CD4-positive, alpha-beta T cell (primary cell): ENCODE data around the gene KLF13. TPM values are rescaled to one million over a fixed set of nuclear protein-coding genes. Genes with fewer than 3 reads are reported as not detected.
A peak's percentile ranks its signal among the peaks of the same experiment; 100 is the strongest.
"Not testable (repeated sequence)": the region's sequence is repeated elsewhere in the genome, so short reads cannot be mapped to it uniquely, and the experiment has no call there.

Experiments
- ATAC-seq: fragments of 200-7000 bp; cut with Tn5 transposase; one replicate; pipeline ENCODE4 v1.10.0; 2022; ENCODE audit warnings: mild to moderate bottlenecking; ENCODE audit not compliant: poor library complexity
- CTCF ChIA-PET: fragments of 350-600 bp; sonication (Branson Sonifier 250); formaldehyde crosslinking; loops from one replicate; lab custom pipeline; 2021; ENCODE audit warnings: antibody characterized with exemption, inconsistent platforms; lab: Charles Lee
- POLR2A ChIA-PET: fragments of 350-600 bp; sonication (Branson Sonifier 250); formaldehyde crosslinking; loops from one replicate; lab custom pipeline; 2021; ENCODE audit warnings: antibody characterized with exemption, inconsistent platforms; lab: Charles Lee
- DNase-seq, 14 experiments: peaks; one replicate each; pipeline ENCODE4 v3.0.0-alpha.2; 2013 to 2020; ENCODE audit warnings: mixed read lengths in 2 of 14
- H3K27ac ChIP-seq, 2 donors: one replicate each; pipeline versions ENCODE4 v1.5.1 to v1.7.0; 2013; ENCODE audit warnings: low read length in 2 of 2, low read depth in 1 of 2, mild to moderate bottlenecking in 1 of 2
- H3K27me3 ChIP-seq, 2 experiments: 1 replicate in 1 of 2; 2 replicates in 1 of 2; pipeline versions ENCODE4 v1.6.1 to v1.7.0; 2013; ENCODE audit warnings: low read length in 2 of 2, control low read depth in 1 of 2, mild to moderate bottlenecking in 1 of 2, moderate library complexity in 1 of 2; ENCODE audit not compliant: insufficient read depth in 2 of 2, control insufficient read depth in 1 of 2
- H3K36me3 ChIP-seq: one replicate; pipeline ENCODE4 v1.6.1; 2013; ENCODE audit warnings: low read length, control low read depth; ENCODE audit not compliant: insufficient read depth
- H3K4me1 ChIP-seq: one replicate; pipeline ENCODE4 v1.6.1; 2013; ENCODE audit warnings: low read length, control low read depth; ENCODE audit not compliant: insufficient read depth
- H3K4me3 ChIP-seq: one replicate; pipeline ENCODE4 v1.5.1; 2013; ENCODE audit warnings: mild to moderate bottlenecking, low read length, moderate library complexity
- H3K9me3 ChIP-seq, 2 experiments: 1 replicate in 1 of 2; 2 replicates in 1 of 2; pipeline versions ENCODE4 v1.6.1 to v1.7.0; 2013; ENCODE audit warnings: low read length in 2 of 2, mild to moderate bottlenecking in 2 of 2, control low read depth in 1 of 2, moderate library complexity in 1 of 2; ENCODE audit not compliant: control insufficient read depth in 1 of 2, insufficient read depth in 1 of 2
- H3K27ac Mint-ChIP-seq: one replicate; pipeline ENCODE4 v1.8.0; 2020; ENCODE audit warnings: mixed read lengths
- H3K27me3 Mint-ChIP-seq: one replicate; pipeline ENCODE4 v1.8.0; 2021; ENCODE audit warnings: mixed read lengths
- H3K36me3 Mint-ChIP-seq: one replicate; pipeline ENCODE4 v1.8.0; 2021; ENCODE audit warnings: low read depth, mixed read lengths
- H3K4me1 Mint-ChIP-seq: one replicate; pipeline ENCODE4 v1.8.0; 2021; ENCODE audit warnings: low read depth, mixed read lengths
- H3K4me3 Mint-ChIP-seq: one replicate; pipeline ENCODE4 v1.8.0; 2020; ENCODE audit warnings: mild to moderate bottlenecking, mixed read lengths
- H3K9me3 Mint-ChIP-seq: one replicate; pipeline ENCODE4 v1.8.0; 2020; ENCODE audit warnings: mixed read lengths
- CTCF ChIP-seq: fragments of 200-600 bp; IDR thresholded peaks from one replicate; pipeline ENCODE4 v1.8.0; 2022; ENCODE audit warnings: antibody characterized with exemption, mild to moderate bottlenecking
- intact Hi-C, 2 experiments: fragments of 100-400 bp; cut with DNase I in 1 of 2; cut with micrococcal nuclease in 1 of 2; formaldehyde crosslinking; loops; one replicate each; pipeline versions ENCODE4 v1.15.1 to v1.9.0; 2023 to 2025; cut with DNase I, micrococcal nuclease
- total RNA-seq, 174 experiments: library from RNA in 2 of 174; stranded (reverse) in 2 of 174; gene quantifications; one replicate each; pipeline ENCODE4 v1.2.3 and lab custom pipeline; 2021 to 2026

Gene KLF13
- total RNA-seq, 2 experiments from 2014 or later, result 284 to 308 TPM

- H3K9me3 ChIP-seq, result no peaks in the 10 kb centered on the region
- TF ChIP-seq CTCF, result no peak
- Mint-ChIP-seq H3K9me3 (no peaks in the 10 kb centered on the region), H3K27me3 (no peaks in the 10 kb centered on the region), H3K27ac (peak overlapping the region; percentile 90), H3K36me3 (peaks cover 72% of the 10 kb centered on the region), H3K4me1 (peaks cover 97% of the 10 kb centered on the region), H3K4me3 (peak overlapping the region; percentile 85)
- ATAC-seq, result no peak
- ChIA-PET POLR2A (interaction anchor here (0.9 to 25.4 kb wide), 7 partner anchors 9 to 136 kb away, joined by 3 to 566 read pairs (median 5); partner anchors contain the start of gene KLF13), CTCF (interaction anchor here (1.6 to 2.3 kb wide), 3 partner anchors 13 to 136 kb away, joined by 4 to 8 read pairs (median 7); no protein-coding TSS in a partner anchor)
- intact Hi-C loops, result loop anchor here in 1 of 2 experiments (5.0 kb wide), 1 partner anchor 50 kb away; no protein-coding TSS in a partner anchor
- H3K4me1 ChIP-seq, result peaks cover 100% of the 10 kb centered on the region
- peaks cover 44% of the 10 kb centered on the region for H3K36me3 ChIP-seq
- peak overlapping the region; percentile 78 to 93 for H3K27ac ChIP-seq
- H3K27me3 ChIP-seq, result no peaks in the 10 kb centered on the region
- no peak for DNase-seq
- H3K4me3 ChIP-seq, result peak overlapping the region; percentile 21
Observed at GRCh38 chr15:31352339-31352751, 25.7 kb downstream of the KLF13 start.

- Mint-ChIP-seq H3K9me3 (no peaks in the 10 kb centered on the region), H3K4me3 (peak overlapping the region; percentile 85), H3K27me3 (no peaks in the 10 kb centered on the region), H3K27ac (peak overlapping the region; percentile 90), H3K36me3 (peaks cover 68% of the 10 kb centered on the region), H3K4me1 (peaks cover 97% of the 10 kb centered on the region)
- H3K27ac ChIP-seq, result peak overlapping the region; percentile 78 to 93
- DNase-seq, result peak in 6 of 14 experiments; percentile 48 to 77 (median 64)
- TF ChIP-seq CTCF, result no peak
- peak; percentile 57 for ATAC-seq
- POLR2A ChIA-PET, result interaction anchor here (0.9 to 25.4 kb wide), 10 partner anchors 8 to 135 kb away, joined by 3 to 566 read pairs (median 4); partner anchors contain the start of gene KLF13
- H3K36me3 ChIP-seq, result peaks cover 41% of the 10 kb centered on the region
- no peaks in the 10 kb centered on the region for H3K27me3 ChIP-seq
- CTCF ChIA-PET, result interaction anchor here (0.7 to 2.3 kb wide), 6 partner anchors 9 to 135 kb away, joined by 3 to 8 read pairs (median 4); partner anchors contain the start of gene KLF13
- H3K4me3 ChIP-seq, result peak overlapping the region; percentile 21
- no peaks in the 10 kb centered on the region for H3K9me3 ChIP-seq
- H3K4me1 ChIP-seq, result peaks cover 100% of the 10 kb centered on the region
- intact Hi-C loops, result loop anchor here in 1 of 2 experiments (1.0 to 5.0 kb wide), 2 partner anchors 8 to 51 kb away; no protein-coding TSS in a partner anchor
Observed at GRCh38 chr15:31352911-31353811, 26.5 kb downstream of the KLF13 start.

GRCh38 chr15:31353931-31354330 is 27.3 kb downstream of the KLF13 start:
- Histone ChIP-seq H3K9me3 (no peaks in the 10 kb centered on the region), H3K4me3 (peak overlapping the region; percentile 21), H3K27me3 (no peaks in the 10 kb centered on the region), H3K36me3 (peaks cover 40% of the 10 kb centered on the region), H3K27ac (peak overlapping the region; percentile 78 to 93), H3K4me1 (peaks cover 99% of the 10 kb centered on the region)
- Mint-ChIP-seq H3K4me3 (peak overlapping the region; percentile 85), H3K9me3 (no peaks in the 10 kb centered on the region), H3K27ac (peak overlapping the region; percentile 90), H3K27me3 (no peaks in the 10 kb centered on the region), H3K4me1 (peaks cover 97% of the 10 kb centered on the region), H3K36me3 (peaks cover 67% of the 10 kb centered on the region)
- ATAC-seq (no peak), DNase-seq (no peak)
- ChIA-PET POLR2A (interaction anchor here (1.1 to 25.4 kb wide), 6 partner anchors 7 to 81 kb away, joined by 3 to 566 read pairs (median 9); partner anchors contain the start of gene KLF13), CTCF (interaction anchor here (0.7 to 2.3 kb wide), 5 partner anchors 8 to 135 kb away, joined by 3 to 8 read pairs (median 4); no protein-coding TSS in a partner anchor)
- intact Hi-C loops, result loop anchor here in 1 of 2 experiments (1.0 to 5.0 kb wide), 2 partner anchors 7 to 52 kb away; no protein-coding TSS in a partner anchor
- TF ChIP-seq CTCF, result no peak

GRCh38 chr15:31356097-31356496 is 29.5 kb downstream of the KLF13 start:
- POLR2A ChIA-PET, result interaction anchor here (0.8 to 25.4 kb wide), 13 partner anchors 7 to 141 kb away, joined by 3 to 566 read pairs (median 5); partner anchors contain the start of gene KLF13
- Mint-ChIP-seq H3K36me3 (peaks cover 57% of the 10 kb centered on the region), H3K27ac (peak overlapping the region; percentile 90), H3K4me1 (peaks cover 95% of the 10 kb centered on the region), H3K4me3 (peak overlapping the region; percentile 85)
- H3K9me3 ChIP-seq, H3K9me3 Mint-ChIP-seq, DNase-seq, H3K4me3 ChIP-seq, intact Hi-C loops, ATAC-seq, H3K27me3 Mint-ChIP-seq, H3K27me3 ChIP-seq: not testable (repeated sequence)
- Histone ChIP-seq H3K27ac (peak overlapping the region; percentile 93 to 96), H3K36me3 (peaks cover 29% of the 10 kb centered on the region), H3K4me1 (peaks cover 99% of the 10 kb centered on the region)
- CTCF ChIA-PET, result interaction anchor here (3.2 to 3.8 kb wide), 2 partner anchors 10 to 141 kb away, joined by 12 to 17 read pairs; no protein-coding TSS in a partner anchor
